ENCODE measurements around the gene SLC44A5. TPM values are rescaled to one million over a fixed set of nuclear protein-coding genes. Genes with fewer than 3 reads are reported as not detected.

The SLC44A5 gene
- total and polyA plus RNA-seq, 10 of the 15 experiments (the other 5 are each of a cell fraction or from before 2014, with no cell fraction given), result 0.04 to 1.3 TPM; not detected in 8

- Histone ChIP-seq H3K4me3 (no peak overlapping the region), H2AFZ (ENCODE audit: control insufficient read depth, low read depth, low read length) (no peak overlapping the region), H3K79me2 (ENCODE audit: control insufficient read depth, insufficient read depth, low read length) (no peaks in the 10 kb centered on the region), H3K27me3 (replicated peaks in 1 of 2; ENCODE audit: control insufficient read depth in 2 of 2, insufficient read depth in 2 of 2, low read length in 1 of 2) (no peaks in the 10 kb centered on the region), H3K9ac (ENCODE audit: control insufficient read depth, insufficient read depth, low read length) (no peak overlapping the region), H3K9me3 (replicated peaks; ENCODE audit: control insufficient read depth, insufficient read depth, low read length) (no peaks in the 10 kb centered on the region), H4K20me1 (ENCODE audit: control insufficient read depth, insufficient read depth) (no peaks in the 10 kb centered on the region), H3K4me2 (ENCODE audit: control insufficient read depth, insufficient read depth) (no peak overlapping the region), H3K4me1 (ENCODE audit: control insufficient read depth, insufficient read depth, low read length) (no peaks in the 10 kb centered on the region), H3K36me3 (ENCODE audit: control insufficient read depth in 2 of 2, insufficient read depth in 2 of 2, low read length in 1 of 2) (no peaks in the 10 kb centered on the region), H3K27ac (ENCODE audit: control insufficient read depth, insufficient read depth) (no peak overlapping the region)
- intact Hi-C loops (cut with micrococcal nuclease; ENCODE audit: unreplicated experiment) (no loop called here), in situ Hi-C loops (cut with MboI) (no loop called here)
- no TSS peak for BruUV-seq (replicated peaks)
- FAIRE-seq (no peak), ATAC-seq (no peak), DNase-seq (ENCODE audit: low read depth, low spot score) (no peak)
- ChIA-PET RAD21 (ENCODE audit: unreplicated experiment) (no interaction called here), CTCF (no interaction called here), POLR2A (no interaction called here), SMC1A (ENCODE audit: uncharacterized antibody, unreplicated experiment) (no interaction called here)
- WGBS (ENCODE audit: insufficient coverage, insufficient replicate concordance, low lambda C conversion rate, missing lambda C conversion rate), result 0% methylated on average over 3 of the region's 3 CpGs
- TF ChIP-seq ETV6 (conservative IDR thresholded peaks at IDR 0.05 in 1 of 2, IDR thresholded peaks at IDR 0.05 in 1 of 2; ENCODE audit: borderline replicate concordance in 1 of 2, low read depth in 1 of 2), result no peak
- TF ChIP-seq E2F4 (IDR thresholded peaks at IDR 0.05; ENCODE audit: low read depth, low read length), result no peak
- TF ChIP-seq FOXK2 (IDR thresholded peaks at IDR 0.05), result no peak
- no peak for TF ChIP-seq SMAD5 (IDR thresholded peaks at IDR 0.05; ENCODE audit: low read depth)
- no peak for TF ChIP-seq PAX8 (IDR thresholded peaks at IDR 0.05)
- no peak for TF ChIP-seq PRDM15 (CRISPR knock-in tag; IDR thresholded peaks at IDR 0.05)
- TF ChIP-seq ZNF384 (IDR thresholded peaks at IDR 0.05; ENCODE audit: borderline replicate concordance, low read depth, low read length), result no peak
Observed at GRCh38 chr1:75587692-75588091, 23.2 kb downstream of the SLC44A5 start.

Data from GM12878 (cell line).